ENCODE measurements around the gene NBPF10. TPM values are rescaled to one million over a fixed set of nuclear protein-coding genes. Genes with fewer than 3 reads are reported as not detected.
"Not testable (repeated sequence)": the region's sequence is repeated elsewhere in the genome, so short reads cannot be mapped to it uniquely, and the experiment has no call there.

The NBPF10 gene, protein sequence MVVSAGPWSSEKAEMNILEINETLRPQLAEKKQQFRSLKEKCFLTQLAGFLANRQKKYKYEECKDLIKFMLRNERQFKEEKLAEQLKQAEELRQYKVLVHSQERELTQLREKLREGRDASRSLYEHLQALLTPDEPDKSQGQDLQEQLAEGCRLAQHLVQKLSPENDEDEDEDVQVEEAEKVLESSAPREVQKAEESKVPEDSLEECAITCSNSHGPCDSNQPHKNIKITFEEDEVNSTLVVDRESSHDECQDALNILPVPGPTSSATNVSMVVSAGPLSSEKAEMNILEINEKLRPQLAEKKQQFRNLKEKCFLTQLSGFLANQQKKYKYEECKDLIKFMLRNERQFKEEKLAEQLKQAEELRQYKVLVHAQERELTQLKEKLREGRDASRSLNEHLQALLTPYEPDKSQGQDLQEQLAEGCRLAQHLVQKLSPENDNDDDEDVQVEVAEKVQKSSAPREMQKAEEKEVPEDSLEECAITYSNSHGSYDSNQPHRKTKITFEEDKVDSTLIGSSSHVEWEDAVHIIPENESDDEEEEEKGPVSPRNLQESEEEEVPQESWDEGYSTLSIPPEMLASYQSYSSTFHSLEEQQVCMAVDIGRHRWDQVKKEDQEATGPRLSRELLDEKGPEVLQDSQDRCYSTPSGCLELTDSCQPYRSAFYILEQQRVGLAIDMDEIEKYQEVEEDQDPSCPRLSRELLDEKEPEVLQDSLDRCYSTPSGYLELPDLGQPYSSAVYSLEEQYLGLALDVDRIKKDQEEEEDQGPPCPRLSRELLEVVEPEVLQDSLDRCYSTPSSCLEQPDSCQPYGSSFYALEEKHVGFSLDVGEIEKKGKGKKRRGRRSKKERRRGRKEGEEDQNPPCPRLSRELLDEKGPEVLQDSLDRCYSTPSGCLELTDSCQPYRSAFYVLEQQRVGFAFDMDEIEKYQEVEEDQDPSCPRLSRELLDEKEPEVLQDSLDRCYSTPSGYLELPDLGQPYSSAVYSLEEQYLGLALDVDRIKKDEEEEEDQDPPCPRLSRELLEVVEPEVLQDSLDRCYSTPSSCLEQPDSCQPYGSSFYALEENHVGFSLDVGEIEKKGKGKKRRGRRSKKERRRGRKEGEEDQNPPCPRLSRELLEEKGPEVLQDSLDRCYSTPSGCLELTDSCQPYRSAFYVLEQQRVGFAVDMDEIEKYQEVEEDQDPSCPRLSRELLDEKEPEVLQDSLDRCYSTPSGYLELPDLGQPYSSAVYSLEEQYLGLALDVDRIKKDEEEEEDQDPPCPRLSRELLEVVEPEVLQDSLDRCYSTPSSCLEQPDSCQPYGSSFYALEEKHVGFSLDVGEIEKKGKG (N-terminal part only)
- total RNA-seq = 1.6 TPM

DNA sequence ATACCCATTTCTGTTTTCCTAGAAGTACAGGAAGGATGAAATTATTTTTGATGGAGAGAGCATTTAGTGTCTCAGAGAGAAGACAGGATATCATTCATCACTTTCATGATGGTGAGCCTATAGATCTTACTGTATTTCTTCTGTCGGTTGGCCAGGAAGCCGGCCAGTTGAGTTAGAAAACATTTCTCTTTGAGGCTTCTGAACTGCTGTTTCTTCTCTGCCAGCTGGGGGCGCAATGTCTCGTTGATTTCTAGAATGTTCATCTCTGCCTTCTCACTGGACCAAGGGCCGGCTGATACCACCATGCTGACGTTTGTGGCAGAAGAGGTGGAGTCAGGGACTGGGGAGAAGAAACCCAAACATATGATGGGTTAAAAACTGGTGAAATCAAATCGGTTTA is at the start of gene NBPF10:
Gene NBPF10, minus strand, starts transcription at position 340 of the 400 bp plus-strand sequence. Its CDS starts 35 bp downstream, at position 305.
- not testable (repeated sequence) for DNase-seq (ENCODE audit: low read depth in 2 of 3, low spot score in 2 of 3)

DNA sequence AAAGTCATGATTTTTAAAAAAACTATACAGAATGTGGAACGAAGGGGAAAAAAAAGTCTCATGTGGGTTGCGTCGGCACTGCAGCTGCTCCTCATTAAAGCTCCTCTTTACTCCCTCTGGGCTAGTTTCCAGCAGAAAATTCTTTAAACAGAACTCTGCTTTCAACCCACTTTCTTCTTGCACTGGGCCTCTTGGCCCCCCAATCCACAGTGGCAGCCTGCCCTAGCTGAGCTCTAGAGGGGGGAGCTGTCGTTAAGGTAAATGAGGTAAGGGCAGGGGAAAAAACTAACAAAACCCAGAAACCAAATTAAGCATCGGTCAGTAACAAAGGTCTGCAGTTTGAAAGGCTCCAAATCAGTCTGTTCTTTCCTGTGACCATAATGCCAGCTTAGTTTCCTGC is 29.9 kb upstream of the NBPF10 start:
- not testable (repeated sequence) for DNase-seq (ENCODE audit: low read depth in 2 of 3, low spot score in 2 of 3)

DNA sequence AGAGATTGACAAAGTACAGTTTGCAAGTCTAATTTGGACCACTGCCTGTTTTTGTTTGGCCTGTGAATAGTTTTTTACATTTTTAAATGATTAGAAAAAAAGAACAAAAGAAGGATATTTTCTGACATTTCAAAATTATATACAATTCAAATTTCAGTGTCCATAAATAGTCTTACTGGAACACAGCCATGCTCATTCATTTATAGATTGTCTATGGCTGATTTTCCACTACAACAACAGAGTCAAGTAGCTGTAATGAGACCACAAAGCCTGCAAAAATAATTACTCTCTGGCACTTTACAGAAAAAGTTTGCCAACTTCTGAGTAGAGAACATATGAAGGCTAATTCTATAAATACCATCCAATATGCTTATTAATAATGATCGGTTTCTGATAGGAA is 23.1 kb upstream of the NBPF10 start:
- DNase-seq (ENCODE audit: low read depth in 2 of 3, low spot score in 2 of 3) = not testable (repeated sequence)

DNA sequence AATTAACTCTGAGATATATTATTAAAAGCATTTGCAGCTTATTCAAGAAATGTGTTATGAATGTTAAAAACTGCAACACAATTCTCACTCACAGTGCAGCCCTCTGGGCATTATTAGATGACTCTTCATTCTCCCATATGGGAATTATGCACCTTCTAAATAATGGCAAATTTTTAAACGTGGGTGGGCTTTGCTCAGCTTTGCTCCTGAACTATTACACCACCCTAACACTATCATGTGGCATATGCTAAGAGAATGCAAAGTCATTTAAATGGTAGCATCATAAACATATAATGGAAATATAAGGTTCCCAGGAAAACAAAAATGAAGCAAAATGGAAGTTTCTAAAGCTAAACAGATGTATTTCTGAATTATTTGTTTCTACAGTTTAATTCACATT is 22.7 kb upstream of the NBPF10 start:
- DNase-seq (ENCODE audit: low read depth in 2 of 3, low spot score in 2 of 3) = not testable (repeated sequence)

Other genes starting within 250 kb of the NBPF10 start
- gene ITGA10, start 234.8 kb downstream of the NBPF10 start, total RNA-seq = under 0.01 TPM
- gene PEX11B, start 226.1 kb downstream of the NBPF10 start, total RNA-seq = 21.5 TPM
- 66.2 TPM for gene RBM8A, start 217.3 kb downstream of the NBPF10 start, total RNA-seq
- 17.8 TPM for gene LIX1L, start 186.8 kb downstream of the NBPF10 start, total RNA-seq
- 0.27 TPM for gene ANKRD34A, start 180.2 kb downstream of the NBPF10 start, total RNA-seq
- 15.1 TPM for gene POLR3GL, start 180.1 kb downstream of the NBPF10 start, total RNA-seq
- 485 TPM for gene TXNIP, start 148.2 kb downstream of the NBPF10 start, total RNA-seq
- not detected for gene HJV, start 123.1 kb downstream of the NBPF10 start, total RNA-seq
- gene NOTCH2NLA, start 84.2 kb upstream of the NBPF10 start, total RNA-seq = 98.8 TPM